Cerebellar cortex (tissue), 1 donor: ENCODE results near the gene GALNTL6.

ENCODE experiments used
- DNase-seq: peaks from one replicate; pipeline ENCODE4 v3.0.0-alpha.2; 2015; ENCODE audit warnings: low spot score

GALNTL6 gene

DNA sequence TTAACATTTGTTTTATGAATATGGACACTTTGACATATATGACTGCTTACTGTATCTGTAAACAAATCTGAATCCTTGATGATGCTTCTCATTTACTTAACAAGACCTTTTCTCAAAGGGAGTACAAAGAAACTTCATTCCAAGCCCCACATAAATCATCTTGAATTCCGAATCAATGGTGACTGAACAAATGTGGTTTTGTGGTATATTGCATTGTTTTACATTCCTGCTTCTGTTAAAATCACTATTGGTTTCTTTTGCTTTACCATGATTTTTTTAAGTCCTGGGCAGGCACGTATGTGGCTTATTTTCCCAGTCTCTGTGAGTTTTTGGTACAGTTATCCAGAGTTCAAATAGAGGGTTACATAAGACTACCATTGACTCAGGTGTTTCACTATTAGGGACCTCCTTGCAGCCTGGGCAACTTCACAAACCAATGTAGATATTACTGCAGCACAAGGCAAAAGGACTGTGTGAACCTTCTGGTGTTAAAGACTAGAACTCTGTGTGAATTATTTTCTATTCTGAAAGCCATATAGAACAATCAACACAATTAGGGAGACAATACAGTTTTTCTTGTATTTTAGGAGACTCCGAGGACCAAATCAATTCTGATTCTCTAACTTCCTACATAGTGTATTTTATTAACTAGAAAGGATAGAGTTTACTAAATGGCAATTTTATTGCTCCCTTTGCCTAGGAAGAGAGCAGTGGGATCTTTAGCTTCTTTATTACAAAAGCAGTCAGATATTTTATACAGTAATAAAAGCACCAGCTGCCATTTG lies 196.4 kb downstream of the GALNTL6 start:
- no peak for DNase-seq

DNA sequence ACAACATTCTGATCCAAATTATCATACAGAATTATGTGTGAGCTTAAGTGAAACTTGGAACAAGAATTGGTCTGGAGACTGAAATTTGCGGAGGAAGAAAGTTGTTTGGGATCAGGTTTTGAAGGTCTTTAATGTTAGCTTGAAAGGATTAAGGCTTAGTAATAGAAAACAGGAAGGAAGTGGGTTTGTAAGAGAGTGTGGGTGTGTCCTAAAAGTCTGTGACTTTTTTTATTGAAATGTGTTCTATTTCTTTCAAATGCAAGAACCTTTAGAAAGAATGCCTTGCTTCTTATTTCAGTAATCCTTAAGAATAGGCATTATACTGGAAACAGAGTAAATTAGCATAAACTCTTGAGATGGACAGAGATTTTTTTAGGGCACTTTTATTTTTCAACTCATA lies 198.0 kb downstream of the GALNTL6 start:
- DNase-seq: no peak

DNA sequence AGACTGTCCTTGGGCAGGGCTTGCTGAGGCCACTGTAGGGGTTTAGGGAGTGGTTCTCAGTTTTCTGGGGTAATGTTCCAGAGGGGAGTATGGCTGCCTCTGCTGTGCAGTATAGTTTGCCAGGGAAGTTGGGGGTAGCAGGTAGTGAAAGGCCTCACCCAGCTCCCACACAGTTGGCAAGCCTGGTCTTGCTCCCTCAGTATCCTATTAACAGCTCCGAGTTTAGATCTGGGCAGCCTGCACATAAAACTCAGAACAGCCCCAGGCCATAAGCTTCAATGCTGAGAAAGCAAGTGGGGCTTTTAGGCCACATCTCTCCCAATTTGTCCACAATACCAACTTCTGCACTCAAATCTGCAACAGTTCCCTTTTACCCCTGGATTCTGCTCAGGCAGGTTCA lies 205.2 kb downstream of the GALNTL6 start:
- no peak for DNase-seq

DNA sequence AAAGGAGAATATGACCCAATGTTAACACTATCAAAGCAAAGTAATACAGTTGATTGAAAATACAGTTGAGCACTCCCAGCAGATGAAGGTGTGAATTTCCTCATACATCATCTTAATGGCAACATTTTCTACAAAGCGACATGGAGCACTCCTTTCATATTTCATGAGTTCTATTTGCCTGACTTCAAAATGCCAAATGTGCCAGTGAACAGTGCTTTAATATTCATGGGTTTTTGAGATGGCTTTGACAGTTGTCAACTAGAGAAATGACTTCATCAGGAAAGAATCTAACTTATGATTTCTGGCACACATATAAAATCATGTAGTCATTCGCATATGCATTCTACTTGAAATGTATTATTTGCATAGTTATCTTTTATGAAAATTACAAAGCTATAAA lies 222.4 kb downstream of the GALNTL6 start:
- no peak for DNase-seq

DNA sequence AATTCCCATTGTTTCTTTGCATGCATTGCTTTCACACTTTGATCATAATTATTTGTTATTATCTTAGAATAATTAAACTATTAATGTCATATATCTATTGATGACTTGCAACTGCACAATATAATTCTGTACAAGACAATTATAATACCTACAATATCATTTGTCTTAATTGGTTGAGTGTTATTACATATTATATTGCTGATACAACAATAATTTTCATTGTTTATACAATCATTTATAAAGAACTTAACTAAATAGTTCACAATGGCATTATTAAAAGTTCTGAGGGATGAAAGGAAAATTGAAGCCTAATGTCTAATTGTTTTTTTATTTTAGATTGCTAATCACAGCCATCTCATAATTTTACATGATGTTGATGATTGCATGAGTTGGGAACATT lies 227.6 kb downstream of the GALNTL6 start:
- DNase-seq: no peak

DNA sequence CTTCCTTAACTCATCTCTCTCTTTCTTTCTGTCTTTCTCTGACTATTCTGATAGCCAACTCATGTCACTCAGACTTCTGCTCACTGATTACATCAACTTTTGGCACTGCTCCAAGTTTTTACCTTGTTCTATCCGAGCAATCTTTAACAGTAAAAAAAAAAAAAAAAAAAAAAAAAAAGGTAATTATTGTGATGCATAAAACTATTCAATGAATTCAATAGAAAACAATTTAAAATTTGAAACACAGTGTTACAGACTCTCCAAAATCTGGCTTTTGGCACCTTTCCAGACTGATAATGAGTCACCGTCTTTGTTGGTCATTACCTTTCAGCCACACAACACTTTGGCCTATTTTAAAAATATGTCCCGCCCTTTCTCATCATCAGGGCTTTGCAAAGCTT lies 229.5 kb downstream of the GALNTL6 start:
- peak; percentile 6 for DNase-seq

DNA sequence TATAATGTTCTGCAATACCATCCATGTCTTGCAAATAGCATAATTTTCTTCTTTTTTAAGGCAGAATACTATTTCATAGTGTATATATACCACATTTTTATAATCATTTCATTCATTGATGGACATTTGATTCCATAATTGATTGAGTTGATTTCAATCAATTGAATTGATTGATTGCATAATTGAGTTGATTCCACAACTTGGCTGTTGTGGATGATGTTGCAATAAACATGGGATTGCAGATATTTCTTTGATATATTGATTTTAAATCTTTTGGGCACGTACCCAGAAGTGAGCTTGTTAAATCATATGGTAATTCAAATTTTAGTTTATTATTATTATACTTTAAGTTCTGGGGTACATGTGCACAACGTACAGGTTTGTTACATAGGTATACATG lies 232.8 kb downstream of the GALNTL6 start:
- DNase-seq: no peak

DNA sequence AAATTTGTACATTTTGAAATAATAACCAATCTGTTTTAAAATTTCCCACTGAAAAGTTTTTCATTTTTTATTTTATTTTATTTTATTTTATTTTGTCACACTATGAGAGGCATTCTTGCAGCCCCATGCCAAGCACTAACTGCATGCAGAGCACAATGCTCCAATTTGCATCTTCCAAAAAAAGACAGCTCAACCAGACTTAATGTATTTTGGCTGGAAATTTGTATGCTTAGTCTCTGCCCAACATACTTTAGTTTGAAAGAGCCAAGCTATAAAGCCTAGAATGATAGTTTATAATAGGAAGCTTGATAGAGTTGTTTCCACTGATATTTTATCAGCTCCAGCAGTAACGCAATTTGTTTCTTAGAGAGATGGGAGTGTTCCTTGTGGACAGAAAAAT lies 235.5 kb downstream of the GALNTL6 start:
- no peak for DNase-seq

DNA sequence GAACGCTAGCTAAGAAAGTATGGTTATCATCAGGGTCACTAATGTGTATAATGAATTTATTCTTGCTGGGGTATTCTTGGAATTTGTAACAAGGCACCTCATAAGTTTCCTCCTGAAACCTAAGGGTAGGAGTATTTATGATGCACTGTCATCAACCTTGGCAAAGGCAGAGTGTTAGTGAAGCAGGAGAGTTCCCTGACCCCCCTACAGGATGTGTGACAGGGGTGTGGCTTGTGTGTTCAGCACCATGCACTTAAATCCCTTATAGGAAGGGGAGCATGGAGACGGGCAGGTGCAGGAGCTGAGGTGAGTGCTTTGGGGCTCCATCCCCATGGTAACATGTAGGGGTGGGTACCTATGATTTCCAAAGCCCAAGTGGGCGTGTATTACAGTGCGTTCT lies 237.7 kb downstream of the GALNTL6 start:
- DNase-seq: no peak

DNA sequence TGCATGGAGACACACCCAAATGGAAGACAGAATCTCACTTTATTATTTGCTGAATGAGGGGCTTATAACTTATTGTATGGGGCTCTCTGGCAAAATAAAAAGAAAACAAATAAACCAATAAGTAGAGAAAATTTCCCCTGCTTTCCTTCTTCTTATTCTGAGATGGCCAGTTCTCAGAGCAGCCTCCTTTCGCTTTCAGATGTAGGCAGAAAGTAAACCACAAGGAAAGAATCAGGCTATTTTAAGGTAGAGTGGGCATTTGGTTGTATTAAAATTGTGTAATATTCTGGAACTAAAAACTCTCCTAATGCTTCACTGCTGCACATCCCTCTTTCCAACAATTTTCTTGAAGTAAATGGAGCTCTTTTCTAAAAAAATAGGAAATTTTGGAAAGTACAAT lies 241.8 kb downstream of the GALNTL6 start:
- DNase-seq: no peak

DNA sequence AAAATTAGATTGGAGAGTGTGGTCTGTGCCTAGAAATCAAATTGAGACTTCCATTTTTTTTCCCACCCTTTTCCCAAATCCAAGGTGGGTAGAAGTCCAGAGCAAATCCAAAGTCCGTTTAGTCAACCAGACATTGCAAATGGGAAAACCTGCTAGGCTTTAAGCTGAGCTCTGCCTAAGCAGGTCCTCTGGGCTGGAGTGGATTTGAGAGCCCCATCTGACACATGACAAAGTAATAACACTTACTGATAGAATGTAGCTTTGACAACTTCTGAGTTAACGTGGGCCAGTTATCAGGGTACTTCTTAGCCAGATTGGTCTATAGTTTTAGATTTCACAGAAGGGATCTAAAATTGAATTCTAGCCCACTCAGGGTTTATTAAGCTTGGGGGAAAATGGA lies 242.3 kb downstream of the GALNTL6 start:
- no peak for DNase-seq

DNA sequence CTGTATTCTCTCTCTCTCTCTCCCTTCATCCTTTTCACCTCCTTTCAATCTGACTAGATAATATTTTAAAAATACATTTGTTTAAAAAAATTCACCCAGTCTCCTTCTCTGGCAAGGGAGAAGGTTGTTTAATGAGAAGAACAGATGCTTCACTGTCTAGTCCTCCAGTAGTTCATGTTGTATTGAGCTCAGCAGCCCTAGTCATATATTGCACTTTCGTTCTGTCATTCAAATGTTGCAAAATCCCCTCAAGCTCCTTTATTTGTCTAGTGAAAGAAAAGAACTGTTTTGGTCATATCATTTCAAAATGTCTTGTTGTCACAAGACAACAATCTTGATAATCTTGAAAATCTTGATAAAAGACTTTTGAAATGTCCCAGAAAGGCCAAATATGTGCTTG lies 248.0 kb downstream of the GALNTL6 start:
- DNase-seq: no peak

DNA sequence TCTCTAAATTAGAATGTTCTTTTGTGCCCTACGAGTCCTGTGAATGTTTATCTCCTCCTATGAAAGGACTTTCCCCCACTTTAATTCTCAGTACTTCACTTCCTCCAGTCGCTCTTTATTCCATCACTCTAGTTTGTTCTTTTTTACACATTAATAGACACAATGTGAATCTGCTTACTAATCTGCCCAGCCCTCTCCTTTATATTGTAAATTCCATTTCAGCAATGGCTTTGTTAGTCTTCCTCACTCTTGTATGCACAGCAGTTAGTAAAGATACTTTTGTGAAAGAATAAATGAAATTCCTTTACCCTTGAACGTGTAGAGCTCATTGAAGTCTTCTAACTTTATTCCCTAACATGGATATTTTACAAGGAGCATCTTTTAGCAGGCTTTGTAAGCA lies 255.3 kb downstream of the GALNTL6 start:
- DNase-seq: no peak

DNA sequence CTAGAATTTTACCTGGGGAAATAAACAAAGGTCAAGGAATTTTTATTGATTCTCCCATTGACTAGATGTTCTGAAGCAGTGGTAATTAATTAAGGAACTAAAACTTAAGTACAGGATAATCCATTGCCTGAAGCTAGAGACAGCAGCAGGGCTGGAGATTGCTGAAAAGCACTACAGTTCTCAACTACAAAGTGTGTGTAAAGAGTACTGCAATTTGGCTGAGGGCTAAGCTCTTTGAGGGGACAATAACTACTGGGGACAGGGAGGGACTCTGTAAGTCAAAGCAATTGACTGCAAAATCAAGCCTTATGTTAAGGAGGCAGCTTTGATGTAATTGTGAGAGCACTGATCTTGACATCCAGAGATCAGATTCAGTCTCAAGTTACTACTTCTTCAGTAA lies 260.4 kb downstream of the GALNTL6 start:
- DNase-seq: no peak

DNA sequence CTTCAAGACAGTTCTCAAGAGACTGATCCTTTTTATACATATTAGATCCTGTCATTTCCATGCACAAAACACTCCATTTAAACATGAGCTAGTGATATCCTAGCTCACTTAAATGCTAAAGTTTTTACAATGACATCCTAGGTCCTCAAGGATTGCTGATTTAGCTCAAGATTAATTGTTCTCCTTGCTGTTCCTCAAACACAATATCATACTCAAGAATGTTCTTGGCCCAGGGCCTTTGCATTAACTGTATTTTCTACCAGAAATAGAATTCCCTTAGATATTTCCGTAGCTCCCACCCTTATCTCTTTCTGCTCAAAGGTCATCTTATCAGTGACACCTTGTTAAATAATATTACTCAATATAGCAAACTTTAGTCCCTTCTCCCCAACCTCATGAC lies 270.1 kb downstream of the GALNTL6 start:
- no peak for DNase-seq

DNA sequence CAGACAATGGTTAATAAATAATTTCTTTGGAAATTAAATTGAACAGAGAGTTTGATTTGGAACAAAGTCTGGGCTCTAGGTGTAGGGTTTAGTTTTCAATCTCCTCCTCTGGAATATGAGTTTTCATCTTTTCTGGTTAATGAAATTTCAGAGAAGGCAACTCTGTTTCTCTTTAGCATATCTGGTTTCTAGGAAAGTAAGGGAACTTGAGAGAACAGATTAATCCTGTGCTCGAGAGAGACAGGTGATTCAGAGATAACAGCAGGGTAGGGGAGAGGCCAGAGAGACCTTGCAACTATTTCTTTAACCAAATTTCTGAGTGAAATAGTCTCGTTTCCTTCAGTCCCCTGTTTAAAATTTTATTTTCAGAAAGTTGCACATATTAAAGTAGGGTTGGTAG lies 275.4 kb downstream of the GALNTL6 start:
- no peak for DNase-seq

DNA sequence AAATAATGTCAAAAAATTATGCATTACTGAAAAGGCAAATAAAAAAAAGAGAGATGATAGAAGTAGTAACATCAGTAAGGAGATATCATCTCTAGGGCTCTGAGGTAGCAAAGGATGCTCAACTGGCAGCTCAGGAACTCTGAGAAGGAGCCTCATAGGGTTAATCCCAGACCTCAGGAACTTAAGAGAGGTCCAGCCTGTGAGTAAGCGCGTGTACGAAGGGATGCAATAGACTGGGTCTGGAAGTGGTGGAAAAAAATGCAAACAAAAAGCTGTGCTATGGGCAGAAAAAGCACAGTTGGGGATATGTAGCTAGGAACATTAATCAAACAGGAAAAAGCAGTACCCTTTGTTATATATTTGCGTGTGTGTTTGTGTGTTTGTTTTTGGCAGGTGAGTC lies 282.0 kb downstream of the GALNTL6 start:
- DNase-seq: no peak

DNA sequence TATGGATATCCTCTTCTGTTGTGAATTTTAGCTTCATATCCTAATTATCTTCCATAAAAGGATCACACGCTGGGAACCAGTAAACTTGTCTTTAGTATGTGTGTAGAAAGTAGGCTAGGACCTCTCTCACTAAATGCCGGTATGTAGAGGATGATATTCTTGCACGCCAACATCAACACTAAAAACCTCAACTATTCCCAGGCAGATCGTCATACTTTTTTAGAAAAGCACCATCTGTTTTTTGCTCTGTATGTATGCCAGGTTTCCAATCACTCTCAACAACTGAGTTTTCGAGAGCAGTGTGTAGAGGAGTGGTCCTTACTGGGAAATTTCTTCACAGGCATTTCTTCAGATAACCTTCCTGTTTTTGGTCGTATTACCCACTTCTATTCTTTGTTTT lies 283.6 kb downstream of the GALNTL6 start:
- DNase-seq: no peak

DNA sequence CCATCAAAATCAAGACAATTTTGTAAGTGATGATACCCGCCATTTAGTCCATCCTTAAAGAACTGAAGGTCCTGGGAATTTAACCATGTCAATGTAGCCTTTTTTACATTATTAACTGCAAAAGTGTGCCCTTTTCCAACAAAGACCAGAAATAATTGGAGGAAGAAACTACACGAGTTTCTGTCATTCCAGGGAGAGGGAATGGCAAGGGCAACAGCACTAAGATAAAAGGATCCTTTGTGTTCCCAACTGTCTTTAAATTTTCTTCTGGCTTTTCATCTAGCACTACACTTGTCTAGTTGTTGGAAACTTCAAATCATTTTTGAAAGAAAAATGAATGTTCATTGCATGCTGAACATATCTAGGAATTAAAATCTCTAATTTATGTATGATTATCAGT lies 286.2 kb downstream of the GALNTL6 start:
- DNase-seq: no peak

DNA sequence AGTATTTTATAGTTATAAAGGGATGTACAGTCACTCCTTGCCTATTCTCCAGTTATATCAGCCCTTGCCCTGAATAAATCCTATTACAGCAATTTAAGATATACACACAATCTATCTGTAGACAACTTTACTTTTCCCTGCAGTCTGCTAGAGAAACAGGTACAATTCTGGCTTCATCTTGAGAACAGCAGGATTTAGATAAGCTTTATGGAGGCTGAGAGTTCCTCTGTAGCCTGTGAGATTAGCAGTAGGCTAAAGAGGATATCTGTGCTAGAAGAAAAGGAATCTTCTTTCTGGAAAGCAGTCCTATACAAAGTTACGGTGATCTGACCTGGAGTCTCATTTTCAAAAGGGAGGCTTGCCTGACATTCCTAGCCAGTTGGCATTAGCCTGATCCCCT lies 290.3 kb downstream of the GALNTL6 start:
- no peak for DNase-seq

DNA sequence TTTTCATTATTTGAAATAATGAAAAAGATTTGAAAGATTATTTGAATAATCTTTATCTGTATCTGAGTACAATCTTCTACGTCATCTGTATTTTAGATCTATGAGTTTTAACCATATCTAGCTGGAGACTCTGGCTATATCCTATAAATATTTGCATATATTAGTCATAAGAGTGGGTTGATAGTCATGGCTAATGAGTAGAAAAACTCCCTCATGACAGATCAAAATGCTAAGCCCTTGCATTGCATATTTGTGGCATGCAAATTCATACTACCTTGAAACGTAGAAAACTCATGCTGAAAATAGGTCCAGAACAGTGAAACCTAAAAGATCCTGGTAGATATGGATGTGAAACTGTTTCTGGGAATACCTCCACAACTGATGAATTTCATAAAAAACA lies 291.3 kb downstream of the GALNTL6 start:
- no peak for DNase-seq

DNA sequence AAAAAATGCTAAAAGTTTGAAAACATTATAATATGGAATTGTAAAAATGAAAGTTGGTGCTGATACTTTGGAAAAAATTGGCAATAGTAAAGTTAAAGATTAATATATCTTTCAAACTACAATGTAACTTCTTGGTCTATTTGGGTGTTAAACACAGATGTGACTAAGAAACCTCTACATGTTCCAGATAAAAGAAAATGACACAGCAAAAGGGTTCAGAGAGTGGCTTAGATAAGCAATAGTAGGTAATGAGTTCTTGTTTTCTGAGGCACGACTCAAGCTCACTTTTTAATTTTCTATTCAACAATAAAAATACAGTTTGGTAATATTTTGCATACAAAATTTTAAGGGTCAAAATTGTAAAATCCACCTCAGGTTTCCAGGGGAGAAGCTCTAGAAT lies 292.7 kb downstream of the GALNTL6 start:
- no peak for DNase-seq

DNA sequence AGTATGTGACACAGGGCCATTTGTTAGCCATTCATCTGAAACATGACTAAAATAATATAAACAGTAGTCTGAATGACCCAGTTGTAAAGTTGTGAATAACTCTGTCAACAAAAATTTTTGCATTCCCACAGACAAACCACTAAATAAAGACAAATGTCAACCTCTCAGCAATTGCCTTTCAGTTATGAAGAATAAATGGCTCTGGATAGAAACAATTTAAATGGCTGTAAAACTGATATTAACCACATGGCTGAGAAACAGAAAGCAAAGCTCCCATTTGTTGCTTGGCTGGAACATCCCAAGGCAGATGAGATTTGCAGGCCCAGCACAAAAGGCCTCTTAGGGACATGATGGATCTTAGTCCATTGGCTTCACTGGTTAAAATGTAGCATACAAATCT lies 296.3 kb downstream of the GALNTL6 start:
- DNase-seq: no peak

DNA sequence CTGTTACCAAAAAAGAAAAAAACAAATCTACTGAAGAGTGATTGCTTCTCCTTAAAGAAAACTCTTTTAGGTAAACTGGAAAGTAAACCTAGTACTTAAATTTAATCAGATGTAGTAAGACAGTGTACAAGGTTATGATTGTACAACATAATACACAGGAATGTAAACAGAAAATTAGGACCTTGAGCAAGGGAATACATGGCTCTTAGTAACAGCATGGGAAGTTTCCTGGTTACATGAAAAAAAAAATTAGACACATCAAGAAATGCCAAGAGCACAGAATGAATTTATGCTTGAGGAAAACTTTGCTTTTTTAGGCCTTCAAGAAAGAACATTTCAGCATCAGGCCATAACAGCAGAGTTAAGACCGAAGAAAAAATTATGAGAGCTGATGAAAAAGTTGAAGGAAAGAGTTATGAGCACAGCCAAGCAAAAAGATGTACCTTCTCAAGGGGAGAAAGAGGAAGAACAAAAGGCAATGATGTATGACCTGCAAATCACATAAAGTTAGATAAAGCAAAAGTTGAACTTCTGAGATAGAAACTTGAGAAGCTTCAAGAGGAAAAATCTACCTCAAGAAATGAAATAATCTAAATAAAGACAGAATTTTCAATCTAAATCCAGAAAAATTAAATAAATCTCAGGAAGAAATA lies 311.6 kb downstream of the GALNTL6 start:
- DNase-seq: no peak
